ENCODE measurements around the gene KRT27. TPM values are rescaled to one million over a fixed set of nuclear protein-coding genes. Genes with fewer than 3 reads are reported as not detected.

Gene KRT27
- total and polyA plus RNA-seq, 9 of the 15 experiments (the other 6 are each of a cell fraction or from before 2014, with no cell fraction given) = 0.10 TPM; not detected in 8

DNA sequence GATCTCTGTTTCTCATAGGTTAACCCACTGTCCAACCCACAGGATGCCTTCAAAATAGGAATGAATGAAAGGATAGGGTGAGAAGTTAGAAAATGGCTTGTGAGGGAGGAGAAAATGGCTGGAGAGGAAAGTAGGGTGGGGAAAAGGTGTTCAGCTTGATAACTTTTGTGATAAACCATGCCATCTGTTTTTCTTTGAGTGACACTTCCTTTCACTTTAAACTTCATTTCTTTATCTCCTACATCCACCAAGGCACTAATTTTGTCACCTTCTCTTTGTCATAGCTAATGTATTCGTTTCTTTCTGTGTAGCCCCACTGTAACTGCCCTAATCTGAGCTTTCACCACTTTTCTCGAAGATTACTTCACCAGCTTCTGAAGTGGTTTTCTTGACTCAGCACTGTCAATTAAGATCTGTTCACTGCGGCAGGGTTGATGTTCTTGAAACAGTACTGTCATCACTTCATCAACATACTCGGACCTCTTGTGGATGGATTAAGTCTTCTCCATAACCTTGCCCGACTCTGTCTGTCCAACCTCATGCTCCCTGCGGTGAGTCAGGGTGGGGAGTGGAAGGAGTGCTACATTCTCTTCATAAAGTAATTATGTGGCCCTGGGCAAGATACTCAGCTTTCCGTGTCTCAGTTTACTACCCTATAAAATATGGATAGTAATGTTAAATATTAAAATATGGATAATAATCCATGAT lies 45.5 kb upstream of the KRT27 start:
- peaks cover 68% of the 10 kb centered on the region for H3K79me2 ChIP-seq (ENCODE audit: control insufficient read depth, insufficient read depth, low read length)
- H3K27ac ChIP-seq (ENCODE audit: extremely low read depth, low read depth, low read length) = peak overlapping the region; percentile 88
- intact Hi-C loops (cut with micrococcal nuclease) (loop anchor here (1.0 kb wide), 1 partner anchor 8 kb away; no protein-coding TSS in a partner anchor), in situ Hi-C loops (cut with MboI) (no loop called here)
- H4K20me1 ChIP-seq (replicated peaks; ENCODE audit: control insufficient read depth, insufficient read depth, low read length) = no peaks in the 10 kb centered on the region
- BruUV-seq (replicated peaks) = no TSS peak
- DNase-seq (ENCODE audit: extremely low read depth in 1 of 4, low spot score in 3 of 4) (peak; percentile 79 to 95 (median 84)), ATAC-seq (peak; percentile 96), FAIRE-seq (peak; percentile 99)
- H3K36me3 ChIP-seq (ENCODE audit: control insufficient read depth, insufficient read depth, low read length) = peaks cover 9% of the 10 kb centered on the region; the same call in 2 of the 3 replicates
- H3K4me1 ChIP-seq (replicated peaks in 1 of 2; ENCODE audit: control insufficient read depth in 2 of 2, insufficient read depth in 2 of 2, low read length in 2 of 2) = peaks cover 22 to 45% of the 10 kb centered on the region in 2 experiments
- peak overlapping the region; percentile 35 for H2AFZ ChIP-seq (ENCODE audit: low read depth, low read length)
- ChIA-PET POLR2A (interaction anchor here (0.6 to 1.7 kb wide), 8 partner anchors 9 to 1461 kb away, joined by 3 to 14 read pairs (median 4); no protein-coding TSS in a partner anchor), CTCF (ENCODE audit: low intra/inter-chr PET ratio) (no interaction called here)
- WGBS (ENCODE audit: insufficient coverage, low coverage, missing lambda C conversion rate) = 0% methylated on average over 7 of the region's 7 CpGs
- H3K4me3 ChIP-seq = peak overlapping the region; percentile 27
- no peaks in the 10 kb centered on the region for H3K9me3 ChIP-seq (replicated peaks; ENCODE audit: control insufficient read depth, insufficient read depth, low read depth, low read length)
- peak overlapping the region in 1 of 2 experiments; percentile 88; a peak in 2 of 4 replicates for H3K9ac ChIP-seq (ENCODE audit: insufficient read depth in 1 of 2, low read depth in 2 of 2, low read length in 2 of 2)
- H3K9me1 ChIP-seq (ENCODE audit: control insufficient read depth, insufficient read depth, low read length) = no peaks in the 10 kb centered on the region
- H3K27me3 ChIP-seq (ENCODE audit: control insufficient read depth in 2 of 2, insufficient read depth in 2 of 2, low read length in 2 of 2) = no peaks in the 10 kb centered on the region
- H3K4me2 ChIP-seq (ENCODE audit: insufficient read depth, low read length) = peak overlapping the region; percentile 81
- TF ChIP-seq, protein P1, sequence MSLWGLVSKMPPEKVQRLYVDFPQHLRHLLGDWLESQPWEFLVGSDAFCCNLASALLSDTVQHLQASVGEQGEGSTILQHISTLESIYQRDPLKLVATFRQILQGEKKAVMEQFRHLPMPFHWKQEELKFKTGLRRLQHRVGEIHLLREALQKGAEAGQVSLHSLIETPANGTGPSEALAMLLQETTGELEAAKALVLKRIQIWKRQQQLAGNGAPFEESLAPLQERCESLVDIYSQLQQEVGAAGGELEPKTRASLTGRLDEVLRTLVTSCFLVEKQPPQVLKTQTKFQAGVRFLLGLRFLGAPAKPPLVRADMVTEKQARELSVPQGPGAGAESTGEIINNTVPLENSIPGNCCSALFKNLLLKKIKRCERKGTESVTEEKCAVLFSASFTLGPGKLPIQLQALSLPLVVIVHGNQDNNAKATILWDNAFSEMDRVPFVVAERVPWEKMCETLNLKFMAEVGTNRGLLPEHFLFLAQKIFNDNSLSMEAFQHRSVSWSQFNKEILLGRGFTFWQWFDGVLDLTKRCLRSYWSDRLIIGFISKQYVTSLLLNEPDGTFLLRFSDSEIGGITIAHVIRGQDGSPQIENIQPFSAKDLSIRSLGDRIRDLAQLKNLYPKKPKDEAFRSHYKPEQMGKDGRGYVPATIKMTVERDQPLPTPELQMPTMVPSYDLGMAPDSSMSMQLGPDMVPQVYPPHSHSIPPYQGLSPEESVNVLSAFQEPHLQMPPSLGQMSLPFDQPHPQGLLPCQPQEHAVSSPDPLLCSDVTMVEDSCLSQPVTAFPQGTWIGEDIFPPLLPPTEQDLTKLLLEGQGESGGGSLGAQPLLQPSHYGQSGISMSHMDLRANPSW (CRISPR knock-in tag; IDR thresholded peaks at IDR 0.05) = peak; percentile 24; the same call in 1 of the 2 replicates
- TF ChIP-seq, protein P2, sequence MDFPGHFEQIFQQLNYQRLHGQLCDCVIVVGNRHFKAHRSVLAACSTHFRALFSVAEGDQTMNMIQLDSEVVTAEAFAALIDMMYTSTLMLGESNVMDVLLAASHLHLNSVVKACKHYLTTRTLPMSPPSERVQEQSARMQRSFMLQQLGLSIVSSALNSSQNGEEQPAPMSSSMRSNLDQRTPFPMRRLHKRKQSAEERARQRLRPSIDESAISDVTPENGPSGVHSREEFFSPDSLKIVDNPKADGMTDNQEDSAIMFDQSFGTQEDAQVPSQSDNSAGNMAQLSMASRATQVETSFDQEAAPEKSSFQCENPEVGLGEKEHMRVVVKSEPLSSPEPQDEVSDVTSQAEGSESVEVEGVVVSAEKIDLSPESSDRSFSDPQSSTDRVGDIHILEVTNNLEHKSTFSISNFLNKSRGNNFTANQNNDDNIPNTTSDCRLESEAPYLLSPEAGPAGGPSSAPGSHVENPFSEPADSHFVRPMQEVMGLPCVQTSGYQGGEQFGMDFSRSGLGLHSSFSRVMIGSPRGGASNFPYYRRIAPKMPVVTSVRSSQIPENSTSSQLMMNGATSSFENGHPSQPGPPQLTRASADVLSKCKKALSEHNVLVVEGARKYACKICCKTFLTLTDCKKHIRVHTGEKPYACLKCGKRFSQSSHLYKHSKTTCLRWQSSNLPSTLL (IDR thresholded peaks at IDR 0.05) = peak; percentile 61; the same call in 1 of the 2 replicates
- TF ChIP-seq, protein P3, sequence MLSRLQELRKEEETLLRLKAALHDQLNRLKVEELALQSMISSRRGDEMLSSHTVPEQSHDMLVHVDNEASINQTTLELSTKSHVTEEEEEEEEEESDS (CRISPR knock-in tag; IDR thresholded peaks at IDR 0.05) = no peak
- TF ChIP-seq, protein P4, sequence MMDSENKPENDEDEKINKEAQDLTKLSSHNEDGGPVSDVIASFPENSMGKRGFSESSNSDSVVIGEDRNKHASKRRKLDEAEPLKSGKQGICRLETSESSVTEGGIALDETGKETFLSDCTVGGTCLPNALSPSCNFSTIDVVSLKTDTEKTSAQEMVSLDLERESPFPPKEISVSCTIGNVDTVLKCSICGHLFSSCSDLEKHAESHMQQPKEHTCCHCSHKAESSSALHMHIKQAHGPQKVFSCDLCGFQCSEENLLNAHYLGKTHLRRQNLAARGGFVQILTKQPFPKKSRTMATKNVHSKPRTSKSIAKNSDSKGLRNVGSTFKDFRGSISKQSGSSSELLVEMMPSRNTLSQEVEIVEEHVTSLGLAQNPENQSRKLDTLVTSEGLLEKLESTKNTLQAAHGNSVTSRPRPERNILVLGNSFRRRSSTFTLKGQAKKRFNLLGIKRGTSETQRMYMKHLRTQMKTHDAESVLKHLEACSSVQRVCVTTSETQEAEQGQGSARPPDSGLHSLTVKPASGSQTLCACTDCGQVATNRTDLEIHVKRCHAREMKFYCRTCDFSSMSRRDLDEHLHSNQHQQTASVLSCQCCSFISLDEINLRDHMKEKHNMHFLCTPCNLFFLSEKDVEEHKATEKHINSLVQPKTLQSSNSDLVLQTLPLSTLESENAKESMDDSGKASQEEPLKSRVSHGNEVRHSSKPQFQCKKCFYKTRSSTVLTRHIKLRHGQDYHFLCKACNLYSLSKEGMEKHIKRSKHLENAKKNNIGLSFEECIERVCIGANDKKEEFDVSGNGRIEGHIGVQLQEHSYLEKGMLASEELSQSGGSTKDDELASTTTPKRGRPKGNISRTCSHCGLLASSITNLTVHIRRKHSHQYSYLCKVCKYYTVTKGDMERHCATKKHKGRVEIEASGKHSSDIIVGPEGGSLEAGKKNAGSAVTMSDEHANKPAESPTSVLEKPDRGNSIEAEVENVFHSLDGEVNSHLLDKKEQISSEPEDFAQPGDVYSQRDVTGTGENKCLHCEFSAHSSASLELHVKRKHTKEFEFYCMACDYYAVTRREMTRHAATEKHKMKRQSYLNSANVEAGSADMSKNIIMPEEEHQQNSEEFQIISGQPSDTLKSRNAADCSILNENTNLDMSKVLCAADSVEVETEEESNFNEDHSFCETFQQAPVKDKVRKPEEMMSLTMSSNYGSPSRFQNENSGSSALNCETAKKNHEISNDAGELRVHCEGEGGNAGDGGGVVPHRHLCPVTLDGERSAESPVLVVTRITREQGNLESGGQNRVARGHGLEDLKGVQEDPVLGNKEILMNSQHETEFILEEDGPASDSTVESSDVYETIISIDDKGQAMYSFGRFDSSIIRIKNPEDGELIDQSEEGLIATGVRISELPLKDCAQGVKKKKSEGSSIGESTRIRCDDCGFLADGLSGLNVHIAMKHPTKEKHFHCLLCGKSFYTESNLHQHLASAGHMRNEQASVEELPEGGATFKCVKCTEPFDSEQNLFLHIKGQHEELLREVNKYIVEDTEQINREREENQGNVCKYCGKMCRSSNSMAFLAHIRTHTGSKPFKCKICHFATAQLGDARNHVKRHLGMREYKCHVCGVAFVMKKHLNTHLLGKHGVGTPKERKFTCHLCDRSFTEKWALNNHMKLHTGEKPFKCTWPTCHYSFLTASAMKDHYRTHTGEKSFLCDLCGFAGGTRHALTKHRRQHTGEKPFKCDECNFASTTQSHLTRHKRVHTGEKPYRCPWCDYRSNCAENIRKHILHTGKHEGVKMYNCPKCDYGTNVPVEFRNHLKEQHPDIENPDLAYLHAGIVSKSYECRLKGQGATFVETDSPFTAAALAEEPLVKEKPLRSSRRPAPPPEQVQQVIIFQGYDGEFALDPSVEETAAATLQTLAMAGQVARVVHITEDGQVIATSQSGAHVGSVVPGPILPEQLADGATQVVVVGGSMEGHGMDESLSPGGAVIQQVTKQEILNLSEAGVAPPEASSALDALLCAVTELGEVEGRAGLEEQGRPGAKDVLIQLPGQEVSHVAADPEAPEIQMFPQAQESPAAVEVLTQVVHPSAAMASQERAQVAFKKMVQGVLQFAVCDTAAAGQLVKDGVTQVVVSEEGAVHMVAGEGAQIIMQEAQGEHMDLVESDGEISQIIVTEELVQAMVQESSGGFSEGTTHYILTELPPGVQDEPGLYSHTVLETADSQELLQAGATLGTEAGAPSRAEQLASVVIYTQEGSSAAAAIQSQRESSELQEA (IDR thresholded peaks at IDR 0.05; ENCODE audit: low read depth) = no peak
- TF ChIP-seq ZNF253 (CRISPR knock-in tag; conservative IDR thresholded peaks at IDR 0.05) (no peak), NFATC3 (IDR thresholded peaks at IDR 0.05) (peak; percentile 89; the same call in 1 of the 2 replicates), ZNF717 (CRISPR knock-in tag; IDR thresholded peaks at IDR 0.05) (no peak)

Data from K562 (cell line).